H1 (cell line): ENCODE results near the gene IL17RE. TPM values are rescaled to one million over a fixed set of nuclear protein-coding genes. Genes with fewer than 3 reads are reported as not detected.

ENCODE experiments used
- CTCF ChIA-PET: fragments of 300-600 bp; sonication (Branson Sonifier 250); formaldehyde crosslinking; loops from one replicate; lab custom pipeline; 2021; ENCODE audit not compliant: partially characterized antibody; lab: Charles Lee
- POLR2A ChIA-PET: fragments of 300-600 bp; sonication (Branson Sonifier 250); formaldehyde crosslinking; loops from one replicate; lab custom pipeline; 2021; ENCODE audit warnings: inconsistent platforms; ENCODE audit not compliant: partially characterized antibody; lab: Charles Lee
- DNase-seq, 2 experiments: peaks; one replicate each; pipeline versions ENCODE4 v3.0.0 to v3.0.0-alpha.2; 2010 to 2022; ENCODE audit warnings: low spot score in 2 of 2, low read depth in 1 of 2, mixed read lengths in 1 of 2
- FAIRE-seq: peaks from 2 replicates; lab custom pipeline; 2011; peaks lifted over from hg19 to GRCh38; lab: Jason Lieb, UNC
- H2AFZ ChIP-seq: 2 replicates; pipeline ENCODE4 v1.8.1; 2012; ENCODE audit warnings: low read length, inconsistent platforms
- H2AK5ac ChIP-seq: 2 replicates; pipeline ENCODE4 v1.6.1; 2013; ENCODE audit warnings: low read depth, low read length
- H2BK120ac ChIP-seq: replicated peaks from 2 replicates; pipeline ENCODE3; 2013; ENCODE audit warnings: low read depth, low read length, inconsistent platforms
- H2BK12ac ChIP-seq: 2 replicates; pipeline ENCODE4 v1.6.1; 2013; ENCODE audit warnings: low read depth, low read length
- H2BK15ac ChIP-seq: 2 replicates; pipeline ENCODE4 v1.6.1; 2013; ENCODE audit warnings: low read length
- H2BK20ac ChIP-seq: 2 replicates; pipeline ENCODE4 v1.6.1; 2013; ENCODE audit warnings: low read length
- H2BK5ac ChIP-seq: 2 replicates; pipeline ENCODE4 v1.6.1; 2013; ENCODE audit warnings: low read depth, low read length
- H3K14ac ChIP-seq: 2 replicates; pipeline ENCODE4 v1.6.1; 2013; ENCODE audit warnings: inconsistent platforms; ENCODE audit not compliant: insufficient read length
- H3K18ac ChIP-seq: 2 replicates; pipeline ENCODE4 v1.6.1; 2013; ENCODE audit warnings: low read length; ENCODE audit errors: extremely low read depth
- H3K23ac ChIP-seq: 2 replicates; pipeline ENCODE4 v1.6.1; 2013; ENCODE audit warnings: inconsistent platforms; ENCODE audit not compliant: insufficient read length
- H3K23me2 ChIP-seq: 2 replicates; pipeline ENCODE4 v1.6.1; 2013; ENCODE audit warnings: low read depth, low read length
- H3K27ac ChIP-seq: 2 replicates; pipeline ENCODE4 v1.6.1; 2011; ENCODE audit warnings: low read depth, low read length, inconsistent platforms
- H3K27me3 ChIP-seq, 4 experiments: replicated peaks in 1 of 4; 1 replicate in 1 of 4; 2 replicates in 3 of 4; pipeline versions ENCODE4 v1.6.1 to v1.8.1; 2011 to 2013; ENCODE audit warnings: low read length in 3 of 4, mild to moderate bottlenecking in 3 of 4, inconsistent platforms in 2 of 4, mixed read lengths in 2 of 4, moderate library complexity in 1 of 4; ENCODE audit not compliant: control insufficient read depth in 3 of 4, insufficient read depth in 3 of 4; ENCODE audit errors: extremely low read depth in 1 of 4
- H3K36me3 ChIP-seq, 4 experiments: 2 replicates each; pipeline versions ENCODE4 v1.6.1 to v1.8.1; 2011 to 2013; ENCODE audit warnings: mild to moderate bottlenecking in 4 of 4, low read length in 3 of 4, moderate library complexity in 2 of 4, control low read depth in 1 of 4, inconsistent platforms in 1 of 4; ENCODE audit not compliant: insufficient read depth in 4 of 4, control insufficient read depth in 2 of 4
- H3K4ac ChIP-seq: replicated peaks from 2 replicates; pipeline ENCODE3; 2013; ENCODE audit warnings: low read length, low read depth, mixed read lengths, inconsistent platforms; ENCODE audit not compliant: insufficient read length
- H3K4me1 ChIP-seq, 4 experiments: replicated peaks in 1 of 4; 1 replicate in 1 of 4; 2 replicates in 3 of 4; pipeline versions ENCODE4 v1.6.1 to v1.8.1; 2011 to 2013; ENCODE audit warnings: low read length in 3 of 4, inconsistent platforms in 2 of 4, mixed read lengths in 1 of 4; ENCODE audit not compliant: insufficient read depth in 4 of 4, control insufficient read depth in 3 of 4
- H3K4me2 ChIP-seq, 2 experiments: 2 replicates each; pipeline versions ENCODE4 v1.6.1 to v1.8.1; 2011 to 2013; ENCODE audit warnings: low read depth in 2 of 2, low read length in 2 of 2, control low read depth in 1 of 2, inconsistent platforms in 1 of 2, mild to moderate bottlenecking in 1 of 2; ENCODE audit not compliant: insufficient read depth in 1 of 2
- H3K4me3 ChIP-seq, 4 experiments: fragments of 200-600, 300-600 bp in 1 of 4; sonication (generic), shearing (Covaris generic), sonication (Bioruptor Twin) in 1 of 4; 2 replicates each; pipeline versions ENCODE4 v1.5.1 to v1.8.1; 2011 to 2016; ENCODE audit warnings: low read length in 4 of 4, low read depth in 3 of 4, control low read depth in 2 of 4, inconsistent platforms in 2 of 4, mild to moderate bottlenecking in 2 of 4, mixed read lengths in 1 of 4, moderate library complexity in 1 of 4; ENCODE audit not compliant: insufficient read depth in 2 of 4; ENCODE audit errors: extremely low read depth in 1 of 4
- H3K56ac ChIP-seq: replicated peaks from 2 replicates; pipeline ENCODE3; 2013; ENCODE audit warnings: low read depth, mild to moderate bottlenecking, mixed read lengths, low read length, inconsistent platforms; ENCODE audit not compliant: insufficient read length
- H3K79me1 ChIP-seq: 2 replicates; pipeline ENCODE4 v1.6.1; 2013; ENCODE audit warnings: low read depth, low read length, control low read depth
- H3K79me2 ChIP-seq, 2 experiments: 2 replicates each; pipeline versions ENCODE4 v1.6.1 to v1.8.1; 2012 to 2013; ENCODE audit warnings: low read length in 2 of 2, mild to moderate bottlenecking in 2 of 2, inconsistent platforms in 1 of 2; ENCODE audit not compliant: insufficient read depth in 2 of 2, control insufficient read depth in 1 of 2
- H3K9ac ChIP-seq, 4 experiments: replicated peaks in 1 of 4; 1 replicate in 1 of 4; 2 replicates in 3 of 4; pipeline versions ENCODE4 v1.6.1 to v1.8.1; 2011 to 2013; ENCODE audit warnings: low read depth in 3 of 4, low read length in 3 of 4, control low read depth in 2 of 4, mild to moderate bottlenecking in 2 of 4, moderate library complexity in 2 of 4, inconsistent platforms in 1 of 4; ENCODE audit errors: extremely low read depth in 1 of 4
- H3K9me3 ChIP-seq, 2 experiments: 2 replicates each; pipeline versions ENCODE4 v1.6.1 to v1.8.1; 2012 to 2013; ENCODE audit warnings: mild to moderate bottlenecking in 2 of 2, moderate library complexity in 2 of 2, control low read depth in 1 of 2, inconsistent platforms in 1 of 2, low read depth in 1 of 2, low read length in 1 of 2, mixed read lengths in 1 of 2; ENCODE audit not compliant: insufficient read depth in 2 of 2
- H4K20me1 ChIP-seq, 2 experiments: replicated peaks in 1 of 2; 2 replicates each; pipeline versions ENCODE3 to v1.8.1; 2011 to 2013; ENCODE audit warnings: inconsistent platforms in 2 of 2, low read length in 2 of 2, mild to moderate bottlenecking in 1 of 2; ENCODE audit not compliant: insufficient read depth in 2 of 2, control insufficient read depth in 1 of 2
- H4K5ac ChIP-seq: 2 replicates; pipeline ENCODE4 v1.6.1; 2013; ENCODE audit warnings: low read length, low read depth, mixed read lengths, inconsistent platforms; ENCODE audit not compliant: insufficient read length
- H4K8ac ChIP-seq: 2 replicates; pipeline ENCODE4 v1.8.0; 2013; ENCODE audit warnings: mild to moderate bottlenecking, moderate library complexity, low read length, inconsistent platforms; ENCODE audit not compliant: insufficient read depth; ENCODE audit errors: extremely low read depth
- H4K91ac ChIP-seq: replicated peaks from 2 replicates; pipeline ENCODE3; 2013; ENCODE audit warnings: low read length, mixed read lengths, inconsistent platforms; ENCODE audit not compliant: insufficient read length
- BCL11A ChIP-seq, 2 experiments: IDR thresholded peaks; one replicate each; pipeline ENCODE4 v1.6.1; 2011; ENCODE audit warnings: low read depth in 2 of 2, low read length in 2 of 2, mild to moderate bottlenecking in 2 of 2
- GABPA ChIP-seq: IDR thresholded peaks from 2 replicates; pipeline ENCODE4 v1.6.1; 2011; ENCODE audit warnings: mild to moderate bottlenecking, low read length, moderate library complexity, borderline replicate concordance; ENCODE audit not compliant: insufficient read depth
- HDAC2 ChIP-seq, 2 experiments: fragments of 300-600 bp in 1 of 2; sonication (generic) in 1 of 2; IDR thresholded peaks; 2 replicates each; pipeline ENCODE4 v1.6.1; 2011 to 2012; ENCODE audit warnings: low read depth in 2 of 2, low read length in 2 of 2, mild to moderate bottlenecking in 2 of 2, moderate library complexity in 2 of 2, borderline replicate concordance in 1 of 2, inconsistent platforms in 1 of 2
- JUND ChIP-seq: IDR thresholded peaks from 2 replicates; pipeline ENCODE4 v1.6.1; 2011; ENCODE audit warnings: mild to moderate bottlenecking, improper control_type of control experiment, low read length
- KDM1A ChIP-seq: fragments of 200-600, 300-600 bp; sonication (generic); IDR thresholded peaks from 2 replicates; pipeline ENCODE4 v1.7.1; 2016; ENCODE audit warnings: mild to moderate bottlenecking, low read length, borderline replicate concordance
- MAFK ChIP-seq: IDR thresholded peaks from 2 replicates; pipeline ENCODE4 v1.6.1; 2012; ENCODE audit warnings: low read depth, mild to moderate bottlenecking, improper control_type of control experiment, low read length
- SP4 ChIP-seq: IDR thresholded peaks from 2 replicates; pipeline ENCODE4 v1.6.1; 2012; ENCODE audit warnings: low read length, inconsistent platforms
- TAF1 ChIP-seq: IDR thresholded peaks from 2 replicates; pipeline ENCODE4 v1.6.1; 2011; ENCODE audit warnings: mild to moderate bottlenecking, low read depth, low read length
- TEAD4 ChIP-seq: IDR thresholded peaks from 2 replicates; pipeline ENCODE4 v1.6.1; 2012; ENCODE audit warnings: low read depth, low read length, inconsistent platforms, mixed read lengths
- YY1 ChIP-seq: IDR thresholded peaks from 2 replicates; pipeline ENCODE4 v1.6.1; 2011; ENCODE audit warnings: low read depth, mild to moderate bottlenecking, low read length
- ZNF274 ChIP-seq: IDR thresholded peaks from 2 replicates; pipeline ENCODE4 v1.7.0; 2012; ENCODE audit warnings: low read length, borderline replicate concordance; ENCODE audit errors: extremely low read depth
- WGBS, 2 experiments: shearing (Covaris generic) in 1 of 2; methylation state at CpG; one replicate each; pipeline versions ENCODE4 v1.1.6 to v1.1.7; 2013 to 2015; ENCODE audit warnings: low lambda C conversion rate in 2 of 2, mixed read lengths in 2 of 2, inconsistent platforms in 1 of 2, low coverage in 1 of 2, missing lambda C conversion rate in 1 of 2; ENCODE audit not compliant: insufficient replicate concordance in 2 of 2, insufficient coverage in 1 of 2, insufficient read length in 1 of 2; ENCODE audit errors: extremely low coverage in 1 of 2, missing lambda C conversion rate in 1 of 2; 5-methylcytosine and 5-hydroxymethylcytosine counted together
- polyA plus RNA-seq, 7 experiments: library from polyadenylated mRNA; depleted of rRNA in 3 of 7; stranded (reverse) in 5 of 7; unstranded in 2 of 7; fragments of >200 nt in 5 of 7; fragments of 200-250 nt in 2 of 7; gene quantifications; 1 replicate in 5 of 7; 2 replicates in 1 of 7; 4 replicates in 1 of 7; pipeline versions ENCODE4 v1.2.1 to v1.2.3, GENCODE V29; 2011 to 2013; ENCODE audit warnings: missing spikeins in 2 of 7, mixed read lengths in 2 of 7
- total RNA-seq: library from RNA; stranded (reverse); fragmentation: NEBNext Ultra II Directional; extraction: Animal tissue kit (Norgen Biotek cat#: 25700); gene quantifications from 2 replicates; pipeline ENCODE4 v1.2.1, GENCODE V29; 2021
- TF ChIP-seq, protein P1 (sequence below): IDR thresholded peaks from 2 replicates; pipeline ENCODE4 v1.6.1; 2011; ENCODE audit warnings: low read depth, mild to moderate bottlenecking, low read length; ENCODE audit not compliant: insufficient read depth

IL17RE gene
- total and polyA plus RNA-seq, 2 of the 8 experiments (the other 6 are each of a cell fraction or from before 2014, with no cell fraction given), result 3.4 to 4.9 TPM

DNA sequence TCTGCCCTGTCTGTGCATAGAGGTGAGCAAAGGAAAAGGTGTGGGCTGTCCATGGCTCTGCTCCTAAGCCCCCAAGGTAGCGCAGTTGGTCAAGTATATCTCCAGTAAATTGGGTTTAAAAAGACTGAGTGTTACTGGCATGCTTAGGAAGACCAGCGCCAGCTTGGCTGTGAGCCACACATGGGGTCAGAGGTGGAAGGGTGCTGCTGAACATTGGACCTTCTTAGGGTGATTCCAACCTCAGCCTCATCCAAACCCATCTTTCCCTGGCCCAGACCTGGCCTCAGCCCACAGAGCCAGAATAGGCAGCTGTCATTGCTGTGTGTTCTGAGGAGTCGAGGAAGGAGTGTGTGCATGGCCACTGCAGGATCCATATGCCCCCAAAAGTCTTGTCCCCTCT is 5.6 kb downstream of the IL17RE start:
- Histone ChIP-seq H4K5ac (no peak overlapping the region), H3K4ac (no peak overlapping the region), H2BK20ac (no peak overlapping the region), H3K27me3 (no peaks in the 10 kb centered on the region), H3K14ac (no peak overlapping the region), H3K27ac (no peak overlapping the region), H3K4me3 (no peak overlapping the region), H3K4me1 (peaks cover 0 to 2% (median 0%) of the 10 kb centered on the region in 4 experiments; a peak in 1 of 7 replicates), H4K20me1 (no peaks in the 10 kb centered on the region), H3K56ac (no peak overlapping the region), H3K79me2 (no peaks in the 10 kb centered on the region), H2BK5ac (no peak overlapping the region), H2BK12ac (no peak overlapping the region), H4K91ac (no peak overlapping the region), H3K23me2 (no peaks in the 10 kb centered on the region), H3K9ac (no peak overlapping the region), H2AK5ac (no peak overlapping the region), H2BK120ac (no peak overlapping the region), H3K36me3 (no peaks in the 10 kb centered on the region), H3K4me2 (no peak overlapping the region), H2BK15ac (no peak overlapping the region), H4K8ac (no peak overlapping the region), H3K23ac (no peak overlapping the region), H3K9me3 (peaks cover 0 to 6% of the 10 kb centered on the region in 2 experiments; a peak in 2 of 4 replicates), H3K18ac (no peak overlapping the region), H3K79me1 (no peaks in the 10 kb centered on the region), H2AFZ (no peak overlapping the region)
- 84% methylated on average over 3 of the region's 3 CpGs; no CpG with 5 or more reads in 1 of the 2 experiments for WGBS, 2 experiments
- no peak for DNase-seq
- no peak for FAIRE-seq
- ChIA-PET POLR2A (interaction anchor here (1.3 to 6.0 kb wide), 5 partner anchors 6 to 65 kb away, joined by 3 to 43 read pairs (median 5); partner anchors contain the start of genes IL17RC and JAGN1), CTCF (interaction anchor here (1.0 to 1.7 kb wide), 2 partner anchors 53 to 55 kb away, joined by 4 read pairs; no protein-coding TSS in a partner anchor)
- no peak for TF ChIP-seq TEAD4
- TF ChIP-seq MAFK, result no peak
- TF ChIP-seq TAF1, result no peak
- TF ChIP-seq ZNF274, result no peak
- TF ChIP-seq KDM1A, result no peak
- TF ChIP-seq, protein P1, sequence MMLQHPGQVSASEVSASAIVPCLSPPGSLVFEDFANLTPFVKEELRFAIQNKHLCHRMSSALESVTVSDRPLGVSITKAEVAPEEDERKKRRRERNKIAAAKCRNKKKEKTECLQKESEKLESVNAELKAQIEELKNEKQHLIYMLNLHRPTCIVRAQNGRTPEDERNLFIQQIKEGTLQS, result no peak
- TF ChIP-seq GABPA, result no peak
- TF ChIP-seq SP4, result no peak
- TF ChIP-seq BCL11A (IDR thresholded peaks at IDR 0.05; ENCODE audit: low read depth in 2 of 2, low read length in 2 of 2), result no peak
- no peak for TF ChIP-seq JUND
- no peak for TF ChIP-seq HDAC2 (IDR thresholded peaks at IDR 0.05; ENCODE audit: borderline replicate concordance in 1 of 2, low read depth in 2 of 2, low read length in 2 of 2)
- TF ChIP-seq YY1, result no peak
